Measurements from ENCODE around the gene NOTCH4. TPM values are rescaled to one million over a fixed set of nuclear protein-coding genes. Genes with fewer than 3 reads are reported as not detected.

Gene NOTCH4
- total and polyA plus RNA-seq, 2 experiments from 2014 or later = 0.65 to 1.2 TPM

- in situ Hi-C loops (cut with MboI) = no loop called here
- H3K9me3 ChIP-seq (ENCODE audit: low read depth) = no peaks in the 10 kb centered on the region
- H3K9ac ChIP-seq = no peak overlapping the region
- H2AFZ ChIP-seq = no peak overlapping the region
- H3K4me1 ChIP-seq (ENCODE audit: insufficient read depth) = peaks cover 8% of the 10 kb centered on the region; the same call in 1 of the 2 replicates
- no peak overlapping the region for H3K27ac ChIP-seq
- H3K36me3 ChIP-seq (ENCODE audit: low read depth) = peaks cover 6% of the 10 kb centered on the region; the same call in 1 of the 2 replicates
- peaks cover 9% of the 10 kb centered on the region; the same call in 1 of the 2 replicates for H3K79me2 ChIP-seq (ENCODE audit: insufficient read depth)
- no peaks in the 10 kb centered on the region; the same call in 1 of the 2 replicates for H3F3A ChIP-seq (ENCODE audit: insufficient read depth)
- no peak overlapping the region for H3K4me2 ChIP-seq (ENCODE audit: unreplicated experiment)
- 81 to 90% methylated on average over 24 to 28 of the region's 30 CpGs for WGBS, 2 experiments (ENCODE audit: low coverage in 1 of 2, low lambda C conversion rate in 2 of 2, missing lambda C conversion rate in 2 of 2)
- no peak for TF ChIP-seq EZH2 (IDR thresholded peaks at IDR 0.05; ENCODE audit: insufficient read depth, poor library complexity, severe bottlenecking)
- TF ChIP-seq EZH2phosphoT487 (IDR thresholded peaks at IDR 0.05; ENCODE audit: insufficient read depth, low read depth) = no peak
- no peaks in the 10 kb centered on the region for H3K27me3 ChIP-seq (replicated peaks; ENCODE audit: insufficient read depth)
- no peaks in the 10 kb centered on the region for H3K9me2 ChIP-seq (ENCODE audit: insufficient read depth)
- no peak for DNase-seq
- no peaks in the 10 kb centered on the region for H4K20me1 ChIP-seq (ENCODE audit: insufficient read depth)
- no peak overlapping the region for H3K4me3 ChIP-seq
Observed at GRCh38 chr6:32166411-32167061, 57.3 kb downstream of the NOTCH4 start.

DNA sequence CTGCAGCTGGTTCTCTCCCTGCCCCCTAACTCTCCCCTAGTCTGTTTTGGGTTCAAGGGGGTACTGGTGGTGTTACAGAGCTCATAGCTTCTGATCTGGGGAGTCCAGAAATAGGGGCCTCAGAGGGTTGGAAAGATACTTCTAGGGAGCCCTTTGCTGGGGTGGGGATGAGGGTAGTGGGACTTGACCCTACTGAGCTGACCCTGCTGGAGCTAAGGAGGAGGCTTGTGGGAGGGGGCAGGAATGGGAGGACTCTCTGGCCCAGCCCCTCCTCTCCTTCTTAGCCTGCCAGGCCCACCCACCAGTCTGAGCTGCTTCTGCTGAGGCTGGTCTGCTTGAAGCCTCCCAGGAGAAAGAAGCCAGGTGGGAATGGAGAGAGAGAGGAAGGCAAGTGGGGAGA, 59.6 kb downstream of the NOTCH4 start, which contains the start of gene EGFL8:
EGFL8 (plus strand) TSS at position 301 of the 400 bp plus-strand sequence. CDS start 1,571 bp downstream, outside the sequence.
- Histone ChIP-seq H3K9ac (no peak within 1 kb of the TSS), H2AFZ (no peak within 1 kb of the TSS), H3F3A (ENCODE audit: insufficient read depth) (no peaks in the 10 kb centered on the region; the same call in 1 of the 2 replicates), H3K4me2 (ENCODE audit: unreplicated experiment) (no peak within 1 kb of the TSS), H3K27me3 (replicated peaks; ENCODE audit: insufficient read depth) (no peaks in the 10 kb centered on the region), H3K9me2 (ENCODE audit: insufficient read depth) (no peaks in the 10 kb centered on the region), H3K36me3 (ENCODE audit: low read depth) (peaks cover 6% of the 10 kb centered on the region; the same call in 1 of the 2 replicates), H4K20me1 (ENCODE audit: insufficient read depth) (no peaks in the 10 kb centered on the region), H3K4me1 (ENCODE audit: insufficient read depth) (peaks cover 8% of the 10 kb centered on the region; the same call in 1 of the 2 replicates), H3K27ac (no peak within 1 kb of the TSS), H3K79me2 (ENCODE audit: insufficient read depth) (no peaks in the 10 kb centered on the region), H3K4me3 (no peak within 1 kb of the TSS), H3K9me3 (ENCODE audit: low read depth) (no peaks in the 10 kb centered on the region)
- in situ Hi-C loops (cut with MboI) = no loop called here
- TF ChIP-seq EZH2phosphoT487 (IDR thresholded peaks at IDR 0.05; ENCODE audit: insufficient read depth, low read depth) (no peak), EZH2 (IDR thresholded peaks at IDR 0.05; ENCODE audit: insufficient read depth, poor library complexity, severe bottlenecking) (no peak)
- DNase-seq = no peak

DNA sequence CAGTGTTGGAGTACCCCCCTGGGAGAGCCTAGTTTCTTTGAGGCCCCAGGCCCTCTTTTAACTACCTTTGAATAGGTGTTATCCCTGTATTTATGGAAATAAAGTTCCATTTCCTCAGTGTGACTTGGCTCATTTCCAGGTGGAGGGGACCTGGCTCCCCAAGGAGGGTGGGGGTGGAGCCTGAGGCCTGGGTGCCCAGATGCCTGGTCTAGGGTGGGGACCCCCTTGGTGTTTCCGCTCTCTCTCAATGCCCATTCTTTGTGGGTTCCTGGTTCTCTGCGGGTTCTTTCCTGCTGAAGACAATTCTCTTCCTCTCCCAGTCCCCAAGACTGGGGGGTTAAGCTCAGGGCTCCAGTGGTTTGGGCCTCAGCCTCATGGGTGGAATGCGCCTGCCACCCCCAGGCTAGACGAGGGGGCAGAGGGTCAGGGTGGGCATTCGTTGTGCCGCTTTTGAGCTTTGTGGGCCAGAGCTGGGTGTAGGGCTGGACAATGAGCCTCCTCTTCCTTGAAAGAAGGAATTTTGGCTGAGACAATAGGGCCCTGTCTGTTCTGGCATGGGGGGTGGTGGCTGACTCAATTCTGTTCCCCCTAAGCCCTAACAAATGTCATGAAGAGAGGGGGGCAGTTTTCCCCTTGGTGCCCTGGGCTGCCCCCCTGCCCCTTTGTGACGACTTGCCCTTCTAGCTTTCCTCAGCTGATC, 60.2 kb downstream of the NOTCH4 start:
- H3K9ac ChIP-seq = no peak overlapping the region
- 99% methylated on average over 7 of the region's 7 CpGs for WGBS, 2 experiments (ENCODE audit: low coverage in 1 of 2, low lambda C conversion rate in 2 of 2, missing lambda C conversion rate in 2 of 2)
- no peaks in the 10 kb centered on the region for H3K27me3 ChIP-seq (replicated peaks; ENCODE audit: insufficient read depth)
- no peak overlapping the region for H3K4me3 ChIP-seq
- H3K79me2 ChIP-seq (ENCODE audit: insufficient read depth) = no peaks in the 10 kb centered on the region
- no peak overlapping the region for H2AFZ ChIP-seq
- H3K4me1 ChIP-seq (ENCODE audit: insufficient read depth) = peaks cover 4% of the 10 kb centered on the region; the same call in 1 of the 2 replicates
- in situ Hi-C loops (cut with MboI) = no loop called here
- no peak overlapping the region for H3K4me2 ChIP-seq (ENCODE audit: unreplicated experiment)
- H3F3A ChIP-seq (ENCODE audit: insufficient read depth) = no peaks in the 10 kb centered on the region; the same call in 1 of the 2 replicates
- H3K36me3 ChIP-seq (ENCODE audit: low read depth) = peaks cover 3% of the 10 kb centered on the region; the same call in 1 of the 2 replicates
- H3K27ac ChIP-seq = no peak overlapping the region
- no peaks in the 10 kb centered on the region for H3K9me2 ChIP-seq (ENCODE audit: insufficient read depth)
- TF ChIP-seq EZH2phosphoT487 (IDR thresholded peaks at IDR 0.05; ENCODE audit: insufficient read depth, low read depth) (no peak), EZH2 (IDR thresholded peaks at IDR 0.05; ENCODE audit: insufficient read depth, poor library complexity, severe bottlenecking) (no peak)
- DNase-seq = no peak
- H4K20me1 ChIP-seq (ENCODE audit: insufficient read depth) = no peaks in the 10 kb centered on the region
- H3K9me3 ChIP-seq (ENCODE audit: low read depth) = no peaks in the 10 kb centered on the region

- no peak for DNase-seq
- in situ Hi-C loops (cut with MboI) = no loop called here
Observed at GRCh38 chr6:32158052-32158451, 65.8 kb downstream of the NOTCH4 start.

More at GRCh38 chr6:32158052-32158451, 65.8 kb downstream of the NOTCH4 start:
- H3F3A ChIP-seq (ENCODE audit: insufficient read depth) = peaks cover 2% of the 10 kb centered on the region; the same call in 1 of the 2 replicates
- H3K9me2 ChIP-seq (ENCODE audit: insufficient read depth) = no peaks in the 10 kb centered on the region
- H3K27ac ChIP-seq = no peak overlapping the region
- H3K4me1 ChIP-seq (ENCODE audit: insufficient read depth) = peaks cover 8% of the 10 kb centered on the region; the same call in 1 of the 2 replicates
- no peak overlapping the region for H3K4me3 ChIP-seq
- H3K27me3 ChIP-seq (replicated peaks; ENCODE audit: insufficient read depth) = no peaks in the 10 kb centered on the region
- H3K9ac ChIP-seq = no peak overlapping the region
- no peaks in the 10 kb centered on the region for H3K9me3 ChIP-seq (ENCODE audit: low read depth)
- no peak overlapping the region for H2AFZ ChIP-seq
- TF ChIP-seq EZH2phosphoT487 (IDR thresholded peaks at IDR 0.05; ENCODE audit: insufficient read depth, low read depth) (no peak), EZH2 (IDR thresholded peaks at IDR 0.05; ENCODE audit: insufficient read depth, poor library complexity, severe bottlenecking) (no peak)
- H4K20me1 ChIP-seq (ENCODE audit: insufficient read depth) = no peaks in the 10 kb centered on the region
- H3K79me2 ChIP-seq (ENCODE audit: insufficient read depth) = peaks cover 24% of the 10 kb centered on the region
- H3K36me3 ChIP-seq (ENCODE audit: low read depth) = peaks cover 11% of the 10 kb centered on the region; the same call in 1 of the 2 replicates
- H3K4me2 ChIP-seq (ENCODE audit: unreplicated experiment) = no peak overlapping the region
